ENCODE results near the gene HLA-DQA1.
"Not testable (repeated sequence)": the region's sequence is repeated elsewhere in the genome, so short reads cannot be mapped to it uniquely, and the experiment has no call there.

HLA-DQA1 gene

GRCh38 chr6:32637883-32638282, 677 bp downstream of the HLA-DQA1 start:
- no peak for TF ChIP-seq SNAI2 (CRISPR knock-in tag; IDR thresholded peaks at IDR 0.05)
- TF ChIP-seq ESRRG (CRISPR knock-in tag; IDR thresholded peaks at IDR 0.05), result no peak
- TF ChIP-seq OSR1 (CRISPR knock-in tag; IDR thresholded peaks at IDR 0.05), result no peak
- no peak for TF ChIP-seq TCF4 (CRISPR knock-in tag; IDR thresholded peaks at IDR 0.05; ENCODE audit: borderline replicate concordance)
- no peak for TF ChIP-seq ZFP3 (CRISPR knock-in tag; IDR thresholded peaks at IDR 0.05)

GRCh38 chr6:32638532-32639219, 1.5 kb downstream of the HLA-DQA1 start:
- ATAC-seq, result no peak

More at GRCh38 chr6:32637883-32638282, 677 bp downstream of the HLA-DQA1 start:
- no peak for ATAC-seq

DNA sequence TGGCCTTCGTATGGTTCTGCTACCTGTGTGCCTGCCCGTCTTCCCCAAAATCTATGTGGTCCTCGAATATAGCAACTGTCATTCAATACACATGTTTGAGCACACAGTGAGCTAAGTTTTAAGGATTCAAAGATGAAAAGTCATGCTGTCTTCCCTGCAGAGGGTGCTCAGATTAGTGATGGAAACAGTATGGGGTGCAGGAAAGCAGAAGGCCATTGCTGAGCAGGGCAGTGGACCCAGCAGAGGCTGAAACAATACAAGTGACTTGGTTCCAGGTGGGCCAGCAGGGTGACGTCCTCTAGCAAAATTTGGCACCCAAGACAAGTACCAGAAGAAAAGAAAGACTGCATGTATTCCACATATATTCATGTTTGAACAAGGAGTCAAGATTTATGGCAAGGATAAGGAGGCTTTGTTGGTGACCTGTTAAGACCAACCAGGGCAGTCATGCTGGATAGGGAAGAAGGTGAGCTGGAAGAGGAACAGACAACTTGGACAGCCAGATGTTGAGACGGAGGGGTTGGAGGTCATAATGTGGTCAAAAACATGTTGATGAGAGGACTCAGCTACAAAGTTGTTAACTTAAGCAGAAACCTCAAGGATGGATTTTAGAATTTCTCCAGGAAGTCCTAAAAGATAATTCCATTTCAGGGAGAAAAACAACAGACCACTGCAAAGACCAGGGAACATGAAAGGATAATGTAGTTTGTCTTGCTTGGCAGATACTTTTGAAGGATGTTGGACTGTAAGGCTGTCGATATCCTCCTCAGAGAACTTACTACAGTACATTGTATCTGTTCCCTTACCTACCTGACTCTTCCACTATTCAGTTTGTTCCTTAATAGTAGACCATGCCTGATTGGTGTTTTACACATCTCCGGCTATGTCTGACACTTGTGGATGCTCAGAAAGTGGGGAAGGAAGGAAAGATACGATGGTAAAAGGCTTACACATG, 2.5 kb downstream of the HLA-DQA1 start:
- no peak for TF ChIP-seq CSRNP3 (CRISPR knock-in tag; IDR thresholded peaks at IDR 0.05)
- no peak for ATAC-seq

More at GRCh38 chr6:32638532-32639219, 1.5 kb downstream of the HLA-DQA1 start:
- TF ChIP-seq ZC3H10 (CRISPR knock-in tag; IDR thresholded peaks at IDR 0.05), result no peak
- TF ChIP-seq ZNF8 (CRISPR knock-in tag; IDR thresholded peaks at IDR 0.05), result no peak
- no peak for TF ChIP-seq PPARA (CRISPR knock-in tag; IDR thresholded peaks at IDR 0.05; ENCODE audit: borderline replicate concordance)
- TF ChIP-seq, protein P1, sequence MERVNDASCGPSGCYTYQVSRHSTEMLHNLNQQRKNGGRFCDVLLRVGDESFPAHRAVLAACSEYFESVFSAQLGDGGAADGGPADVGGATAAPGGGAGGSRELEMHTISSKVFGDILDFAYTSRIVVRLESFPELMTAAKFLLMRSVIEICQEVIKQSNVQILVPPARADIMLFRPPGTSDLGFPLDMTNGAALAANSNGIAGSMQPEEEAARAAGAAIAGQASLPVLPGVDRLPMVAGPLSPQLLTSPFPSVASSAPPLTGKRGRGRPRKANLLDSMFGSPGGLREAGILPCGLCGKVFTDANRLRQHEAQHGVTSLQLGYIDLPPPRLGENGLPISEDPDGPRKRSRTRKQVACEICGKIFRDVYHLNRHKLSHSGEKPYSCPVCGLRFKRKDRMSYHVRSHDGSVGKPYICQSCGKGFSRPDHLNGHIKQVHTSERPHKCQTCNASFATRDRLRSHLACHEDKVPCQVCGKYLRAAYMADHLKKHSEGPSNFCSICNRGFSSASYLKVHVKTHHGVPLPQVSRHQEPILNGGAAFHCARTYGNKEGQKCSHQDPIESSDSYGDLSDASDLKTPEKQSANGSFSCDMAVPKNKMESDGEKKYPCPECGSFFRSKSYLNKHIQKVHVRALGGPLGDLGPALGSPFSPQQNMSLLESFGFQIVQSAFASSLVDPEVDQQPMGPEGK (CRISPR knock-in tag; IDR thresholded peaks at IDR 0.05; ENCODE audit: borderline replicate concordance), result no peak
- TF ChIP-seq CSDC2 (CRISPR knock-in tag; IDR thresholded peaks at IDR 0.05), result no peak
- no peak for TF ChIP-seq ESRRG (CRISPR knock-in tag; IDR thresholded peaks at IDR 0.05)
- no peak for TF ChIP-seq GLIS3 (CRISPR knock-in tag; IDR thresholded peaks at IDR 0.05)

DNA sequence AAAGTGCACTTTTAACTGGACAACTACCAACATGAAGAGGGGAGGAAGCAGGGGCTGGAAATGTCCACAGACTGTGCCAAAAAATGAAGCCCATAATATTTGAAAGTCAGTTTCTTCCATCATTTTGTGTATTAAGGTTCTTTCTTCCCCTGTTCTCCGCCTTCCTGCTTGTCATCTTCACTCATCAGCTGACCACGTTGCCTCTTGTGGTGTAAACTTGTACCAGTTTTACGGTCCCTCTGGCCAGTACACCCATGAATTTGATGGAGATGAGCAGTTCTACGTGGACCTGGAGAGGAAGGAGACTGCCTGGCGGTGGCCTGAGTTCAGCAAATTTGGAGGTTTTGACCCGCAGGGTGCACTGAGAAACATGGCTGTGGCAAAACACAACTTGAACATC, 3.9 kb downstream of the HLA-DQA1 start:
- TF ChIP-seq, protein P2, sequence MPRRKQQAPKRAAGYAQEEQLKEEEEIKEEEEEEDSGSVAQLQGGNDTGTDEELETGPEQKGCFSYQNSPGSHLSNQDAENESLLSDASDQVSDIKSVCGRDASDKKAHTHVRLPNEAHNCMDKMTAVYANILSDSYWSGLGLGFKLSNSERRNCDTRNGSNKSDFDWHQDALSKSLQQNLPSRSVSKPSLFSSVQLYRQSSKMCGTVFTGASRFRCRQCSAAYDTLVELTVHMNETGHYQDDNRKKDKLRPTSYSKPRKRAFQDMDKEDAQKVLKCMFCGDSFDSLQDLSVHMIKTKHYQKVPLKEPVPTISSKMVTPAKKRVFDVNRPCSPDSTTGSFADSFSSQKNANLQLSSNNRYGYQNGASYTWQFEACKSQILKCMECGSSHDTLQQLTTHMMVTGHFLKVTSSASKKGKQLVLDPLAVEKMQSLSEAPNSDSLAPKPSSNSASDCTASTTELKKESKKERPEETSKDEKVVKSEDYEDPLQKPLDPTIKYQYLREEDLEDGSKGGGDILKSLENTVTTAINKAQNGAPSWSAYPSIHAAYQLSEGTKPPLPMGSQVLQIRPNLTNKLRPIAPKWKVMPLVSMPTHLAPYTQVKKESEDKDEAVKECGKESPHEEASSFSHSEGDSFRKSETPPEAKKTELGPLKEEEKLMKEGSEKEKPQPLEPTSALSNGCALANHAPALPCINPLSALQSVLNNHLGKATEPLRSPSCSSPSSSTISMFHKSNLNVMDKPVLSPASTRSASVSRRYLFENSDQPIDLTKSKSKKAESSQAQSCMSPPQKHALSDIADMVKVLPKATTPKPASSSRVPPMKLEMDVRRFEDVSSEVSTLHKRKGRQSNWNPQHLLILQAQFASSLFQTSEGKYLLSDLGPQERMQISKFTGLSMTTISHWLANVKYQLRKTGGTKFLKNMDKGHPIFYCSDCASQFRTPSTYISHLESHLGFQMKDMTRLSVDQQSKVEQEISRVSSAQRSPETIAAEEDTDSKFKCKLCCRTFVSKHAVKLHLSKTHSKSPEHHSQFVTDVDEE (CRISPR knock-in tag; IDR thresholded peaks at IDR 0.05), result no peak
- TF ChIP-seq TOX (CRISPR knock-in tag; IDR thresholded peaks at IDR 0.05; ENCODE audit: borderline replicate concordance), result no peak
- TF ChIP-seq, protein P1 (CRISPR knock-in tag; IDR thresholded peaks at IDR 0.05; ENCODE audit: borderline replicate concordance), result no peak
- TF ChIP-seq GLIS3 (CRISPR knock-in tag; IDR thresholded peaks at IDR 0.05), result no peak
- no peak for TF ChIP-seq ZC3H10 (CRISPR knock-in tag; IDR thresholded peaks at IDR 0.05)
- TF ChIP-seq ESRRG (CRISPR knock-in tag; IDR thresholded peaks at IDR 0.05), result no peak
- no peak for TF ChIP-seq BACH2 (CRISPR knock-in tag; IDR thresholded peaks at IDR 0.05; ENCODE audit: borderline replicate concordance)
- no peak for TF ChIP-seq ZNF70 (CRISPR knock-in tag; IDR thresholded peaks at IDR 0.05)
- TF ChIP-seq SNAI2 (CRISPR knock-in tag; IDR thresholded peaks at IDR 0.05), result no peak
- TF ChIP-seq RARB (CRISPR knock-in tag; IDR thresholded peaks at IDR 0.05), result no peak
- TF ChIP-seq CSDC2 (CRISPR knock-in tag; IDR thresholded peaks at IDR 0.05), result no peak
- TF ChIP-seq OSR1 (CRISPR knock-in tag; IDR thresholded peaks at IDR 0.05), result no peak
- no peak for ATAC-seq

DNA sequence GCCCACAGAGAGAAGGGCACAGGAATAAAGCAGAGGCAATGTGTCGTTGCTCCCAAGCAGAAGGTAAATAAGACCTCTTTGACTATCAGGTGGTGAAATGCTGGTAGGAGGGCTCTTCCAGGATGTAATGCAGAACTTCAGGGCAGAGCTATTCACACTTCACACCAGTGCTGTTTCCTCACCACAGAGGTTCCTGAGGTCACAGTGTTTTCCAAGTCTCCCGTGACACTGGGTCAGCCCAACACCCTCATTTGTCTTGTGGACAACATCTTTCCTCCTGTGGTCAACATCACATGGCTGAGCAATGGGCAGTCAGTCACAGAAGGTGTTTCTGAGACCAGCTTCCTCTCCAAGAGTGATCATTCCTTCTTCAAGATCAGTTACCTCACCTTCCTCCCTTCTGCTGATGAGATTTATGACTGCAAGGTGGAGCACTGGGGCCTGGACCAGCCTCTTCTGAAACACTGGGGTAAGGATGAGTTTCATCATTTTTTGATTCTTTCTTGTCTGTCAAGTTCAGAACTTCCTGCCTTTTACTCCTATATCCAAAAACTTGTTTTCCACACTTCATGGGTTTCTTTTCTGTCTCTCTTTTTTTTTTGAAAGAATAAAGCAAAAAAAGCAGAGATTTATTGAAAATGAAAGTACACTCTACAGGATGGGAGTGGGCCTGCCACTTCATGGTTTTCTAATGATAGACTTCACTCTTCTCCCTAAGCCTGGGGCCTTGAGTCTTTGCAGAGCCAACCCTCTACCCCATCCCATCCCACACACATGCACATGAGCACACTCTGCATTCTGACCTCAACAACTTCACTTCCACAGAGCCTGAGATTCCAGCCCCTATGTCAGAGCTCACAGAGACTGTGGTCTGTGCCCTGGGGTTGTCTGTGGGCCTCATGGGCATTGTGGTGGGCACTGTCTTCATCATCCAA, 4.8 kb downstream of the HLA-DQA1 start:
- ATAC-seq, result not testable (repeated sequence)

Measured in SK-N-SH treated with all-trans-retinoic acid at 6 μM for 48 hours (cell line).